Kidney epithelial cell (primary cell): ENCODE data around the gene STPG2. TPM values are rescaled to one million over a fixed set of nuclear protein-coding genes. Genes with fewer than 3 reads are reported as not detected.

Experiments
- DNase-seq: peaks from one replicate; pipeline ENCODE4 v3.0.0-alpha.2; 2010; ENCODE audit warnings: low read depth
- H3K27me3 ChIP-seq: 2 replicates; pipeline ENCODE4 v1.6.0; 2011; ENCODE audit warnings: low read length; ENCODE audit not compliant: control insufficient read depth, insufficient read depth
- H3K36me3 ChIP-seq: 2 replicates; pipeline ENCODE4 v1.5.1; 2011; ENCODE audit warnings: low read length; ENCODE audit not compliant: control insufficient read depth, insufficient read depth
- H3K4me3 ChIP-seq: 2 replicates; pipeline ENCODE4 v1.5.1; 2011; ENCODE audit warnings: low read depth, mild to moderate bottlenecking, control low read depth, low read length
- CTCF ChIP-seq: IDR thresholded peaks from 2 replicates; pipeline ENCODE4 v1.5.1; 2011; ENCODE audit warnings: mild to moderate bottlenecking, moderate library complexity, low read length, control low read depth, inconsistent platforms; ENCODE audit not compliant: insufficient read depth, poor library complexity, severe bottlenecking
- total RNA-seq: library from RNA; depleted of rRNA; stranded (reverse); fragments of >200 nt; gene quantifications from 2 replicates; pipeline ENCODE4 v1.2.3, GENCODE V29; 2015

Gene STPG2
- total RNA-seq, 1 donor from 2014 or later = not detected

DNA sequence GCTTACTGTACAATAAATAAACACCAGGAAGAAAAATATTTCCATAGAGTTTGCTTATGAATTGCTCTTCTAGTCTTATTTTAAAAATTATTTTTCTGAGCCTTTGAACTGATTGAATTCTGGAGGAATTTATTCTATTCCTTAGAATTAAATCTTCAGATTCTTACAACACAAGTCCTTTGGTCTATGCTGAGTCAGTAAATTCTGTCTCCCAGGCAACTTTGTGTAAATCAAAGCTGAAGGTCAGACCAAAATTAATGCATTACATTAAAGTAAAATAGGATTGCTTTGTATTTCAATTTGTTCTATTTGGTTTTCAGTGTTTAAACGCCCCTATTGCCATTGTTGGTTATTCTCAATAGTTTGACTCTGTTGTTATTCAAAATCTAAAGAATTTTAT, 26.8 kb upstream of the STPG2 start:
- no peaks in the 10 kb centered on the region for H3K27me3 ChIP-seq
- H3K36me3 ChIP-seq = no peaks in the 10 kb centered on the region
- H3K4me3 ChIP-seq = no peak overlapping the region
- TF ChIP-seq CTCF = no peak
- DNase-seq = no peak

GRCh38 chr4:98166731-98167041, 23.4 kb upstream of the STPG2 start:
- no peak for TF ChIP-seq CTCF
- no peak for DNase-seq
- no peaks in the 10 kb centered on the region for H3K36me3 ChIP-seq

DNA sequence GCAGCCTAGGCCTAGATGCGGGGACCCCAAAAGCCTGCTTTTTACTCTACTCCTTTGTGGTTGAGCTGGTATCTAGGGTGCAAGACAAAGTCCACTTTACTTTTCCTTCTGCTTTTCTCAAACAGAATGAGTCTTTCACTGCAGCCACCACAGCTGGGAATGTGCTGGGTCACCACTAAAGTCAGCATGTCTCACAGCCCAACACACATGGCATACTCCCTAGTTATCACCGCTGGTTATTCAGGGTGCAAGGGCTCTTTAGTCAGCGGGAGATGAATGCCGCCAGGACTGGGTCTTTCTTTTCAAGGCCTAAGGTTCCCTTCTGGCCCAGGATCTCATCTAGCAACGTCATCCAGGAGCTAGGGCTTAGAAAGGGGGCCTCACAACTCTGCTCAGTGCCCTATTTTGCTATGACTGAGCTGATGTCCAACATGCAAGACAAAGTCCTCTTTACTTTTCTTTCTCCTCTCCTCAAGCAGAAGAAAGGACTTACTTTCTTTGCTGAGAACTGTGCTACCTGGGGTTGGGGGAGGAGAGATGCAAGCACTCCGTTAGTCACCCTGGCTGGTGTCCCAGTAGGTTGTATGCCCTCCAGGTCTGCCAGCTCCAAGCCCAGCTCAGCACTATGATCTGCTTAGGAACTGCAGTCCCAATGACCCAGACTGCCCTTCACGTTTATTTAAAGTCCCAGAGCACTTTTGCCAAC, 22.9 kb upstream of the STPG2 start:
- DNase-seq = peak; percentile 26
- no peaks in the 10 kb centered on the region for H3K36me3 ChIP-seq
- no peak overlapping the region for H3K4me3 ChIP-seq
- no peak for TF ChIP-seq CTCF
- no peaks in the 10 kb centered on the region for H3K27me3 ChIP-seq

More at GRCh38 chr4:98166731-98167041, 23.4 kb upstream of the STPG2 start:
- Histone ChIP-seq H3K27me3 (no peaks in the 10 kb centered on the region), H3K4me3 (no peak overlapping the region)

DNA sequence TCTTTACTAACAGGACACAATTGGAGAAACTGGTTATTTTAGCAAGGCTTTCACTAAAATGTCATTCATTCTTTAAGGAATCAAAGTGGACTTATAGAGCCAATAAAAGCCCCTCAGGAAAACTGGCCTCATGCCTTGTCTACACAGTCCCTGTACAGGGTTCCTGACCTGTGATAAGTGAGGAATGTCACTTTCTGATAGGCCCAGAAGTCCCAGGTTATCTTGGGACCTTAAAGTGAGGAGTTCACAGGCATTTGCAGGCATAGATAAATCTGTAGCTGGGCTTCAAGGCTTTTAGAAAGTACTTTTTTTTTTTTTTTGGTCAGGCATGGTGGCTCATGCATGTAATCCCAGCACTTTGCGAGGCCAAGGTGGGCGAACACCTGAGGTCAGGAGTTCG, 19.4 kb upstream of the STPG2 start:
- Histone ChIP-seq H3K36me3 (no peaks in the 10 kb centered on the region), H3K27me3 (no peaks in the 10 kb centered on the region), H3K4me3 (no peak overlapping the region)
- TF ChIP-seq CTCF = no peak
- no peak for DNase-seq

GRCh38 chr4:98151145-98151924, 8.1 kb upstream of the STPG2 start:
- Histone ChIP-seq H3K27me3 (no peaks in the 10 kb centered on the region), H3K4me3 (no peak overlapping the region), H3K36me3 (no peaks in the 10 kb centered on the region)
- no peak for DNase-seq
- TF ChIP-seq CTCF = no peak
